RWPE2 (cell line): ENCODE measurements around the gene UBE2E2.

Experiments
- ATAC-seq: fragments of 200-7000 bp; cut with Tn5 transposase; 3 replicates; pipeline ENCODE4 v1.9.1; 2021; ENCODE audit warnings: low read depth
- DNase-seq: peaks from one replicate; pipeline ENCODE4 v3.0.0-alpha.2; 2020; ENCODE audit warnings: low spot score
- H3K27ac ChIP-seq: fragments of 450-650 bp; 2 replicates; pipeline ENCODE4 v1.5.1; 2017; ENCODE audit warnings: mild to moderate bottlenecking; ENCODE audit not compliant: poor library complexity, severe bottlenecking
- H3K27me3 ChIP-seq: fragments of 250-450 bp; sonication (Bioruptor Pico); 2 replicates; pipeline ENCODE4 v1.5.1; 2021; ENCODE audit warnings: mild to moderate bottlenecking, moderate library complexity; ENCODE audit not compliant: insufficient read depth, poor library complexity, severe bottlenecking
- H3K36me3 ChIP-seq: fragments of 250-450 bp; sonication (Bioruptor Pico); 2 replicates; pipeline ENCODE4 v1.5.1; 2020; ENCODE audit warnings: low read depth, mild to moderate bottlenecking, moderate library complexity
- H3K4me1 ChIP-seq: fragments of 250-450 bp; sonication (Bioruptor Pico); 2 replicates; pipeline ENCODE4 v1.5.1; 2021; ENCODE audit warnings: mild to moderate bottlenecking, moderate library complexity; ENCODE audit not compliant: insufficient read depth, poor library complexity, severe bottlenecking
- H3K4me3 ChIP-seq: fragments of 250-450 bp; sonication (Bioruptor Pico); 2 replicates; pipeline ENCODE4 v1.5.1; 2021; ENCODE audit warnings: mild to moderate bottlenecking, moderate library complexity; ENCODE audit not compliant: severe bottlenecking
- H3K9me3 ChIP-seq: fragments of 250-450 bp; sonication (Bioruptor Pico); 2 replicates; pipeline ENCODE4 v1.5.1; 2021; ENCODE audit warnings: mild to moderate bottlenecking, moderate library complexity; ENCODE audit not compliant: severe bottlenecking
- TF ChIP-seq, protein P1 (sequence below): fragments of 450-650 bp; IDR thresholded peaks from one replicate; pipeline ENCODE4 v1.5.1; 2017; ENCODE audit warnings: mild to moderate bottlenecking, moderate library complexity; ENCODE audit not compliant: poor library complexity, severe bottlenecking

Gene UBE2E2

DNA sequence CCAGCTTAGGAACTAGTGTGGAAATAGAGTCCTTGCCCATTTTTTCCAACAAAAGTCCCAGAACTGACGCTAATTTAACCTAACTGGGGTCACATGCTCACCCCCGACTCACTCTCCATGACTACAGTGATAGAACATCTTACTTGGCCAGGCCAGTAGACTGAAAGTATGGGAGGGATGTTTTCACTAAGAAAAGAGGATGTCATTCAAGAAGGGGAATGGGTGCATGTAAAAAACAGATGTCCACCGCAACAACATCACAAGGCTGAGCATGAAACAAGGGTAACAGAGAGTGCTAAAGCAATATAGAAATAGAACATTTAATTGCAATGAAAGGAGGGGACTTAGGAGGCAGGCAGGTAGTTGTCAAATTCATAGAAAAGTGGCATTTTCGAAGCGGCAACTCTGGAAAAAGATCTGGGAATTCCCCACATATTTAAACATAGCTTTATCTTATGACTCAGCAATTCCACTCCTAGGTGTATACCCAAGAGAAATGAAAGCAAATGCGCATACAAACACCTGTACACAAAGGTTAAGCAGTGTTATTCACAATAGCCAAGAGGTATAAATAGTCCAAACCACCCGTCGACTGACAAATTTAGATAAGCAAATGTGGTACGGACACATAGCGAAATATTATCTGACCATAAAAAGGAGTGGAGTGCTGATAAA is 41.1 kb upstream of the UBE2E2 start:
- Histone ChIP-seq H3K4me1 (peaks cover 6% of the 10 kb centered on the region), H3K9me3 (no peaks in the 10 kb centered on the region), H3K27me3 (no peaks in the 10 kb centered on the region), H3K27ac (no peak overlapping the region), H3K36me3 (no peaks in the 10 kb centered on the region), H3K4me3 (no peak overlapping the region)
- ATAC-seq (no peak), DNase-seq (no peak)
- TF ChIP-seq, protein P1, sequence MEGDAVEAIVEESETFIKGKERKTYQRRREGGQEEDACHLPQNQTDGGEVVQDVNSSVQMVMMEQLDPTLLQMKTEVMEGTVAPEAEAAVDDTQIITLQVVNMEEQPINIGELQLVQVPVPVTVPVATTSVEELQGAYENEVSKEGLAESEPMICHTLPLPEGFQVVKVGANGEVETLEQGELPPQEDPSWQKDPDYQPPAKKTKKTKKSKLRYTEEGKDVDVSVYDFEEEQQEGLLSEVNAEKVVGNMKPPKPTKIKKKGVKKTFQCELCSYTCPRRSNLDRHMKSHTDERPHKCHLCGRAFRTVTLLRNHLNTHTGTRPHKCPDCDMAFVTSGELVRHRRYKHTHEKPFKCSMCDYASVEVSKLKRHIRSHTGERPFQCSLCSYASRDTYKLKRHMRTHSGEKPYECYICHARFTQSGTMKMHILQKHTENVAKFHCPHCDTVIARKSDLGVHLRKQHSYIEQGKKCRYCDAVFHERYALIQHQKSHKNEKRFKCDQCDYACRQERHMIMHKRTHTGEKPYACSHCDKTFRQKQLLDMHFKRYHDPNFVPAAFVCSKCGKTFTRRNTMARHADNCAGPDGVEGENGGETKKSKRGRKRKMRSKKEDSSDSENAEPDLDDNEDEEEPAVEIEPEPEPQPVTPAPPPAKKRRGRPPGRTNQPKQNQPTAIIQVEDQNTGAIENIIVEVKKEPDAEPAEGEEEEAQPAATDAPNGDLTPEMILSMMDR = no peak

GRCh38 chr3:23162934-23163333 is 40.2 kb upstream of the UBE2E2 start:
- peaks cover 6% of the 10 kb centered on the region for H3K4me1 ChIP-seq
- no peaks in the 10 kb centered on the region for H3K27me3 ChIP-seq
- H3K9me3 ChIP-seq = no peaks in the 10 kb centered on the region
- TF ChIP-seq, protein P1 = no peak
- H3K27ac ChIP-seq = no peak overlapping the region
- H3K36me3 ChIP-seq = no peaks in the 10 kb centered on the region
- ATAC-seq (no peak), DNase-seq (no peak)
- H3K4me3 ChIP-seq = no peak overlapping the region

- Histone ChIP-seq H3K36me3 (no peaks in the 10 kb centered on the region), H3K4me3 (no peak overlapping the region), H3K9me3 (no peaks in the 10 kb centered on the region), H3K27ac (no peak overlapping the region), H3K4me1 (peaks cover 3% of the 10 kb centered on the region), H3K27me3 (no peaks in the 10 kb centered on the region)
- no peak for ATAC-seq
- DNase-seq = no peak
- TF ChIP-seq, protein P1 = no peak
Measured at GRCh38 chr3:23164746-23165145, 38.4 kb upstream of the UBE2E2 start.

DNA sequence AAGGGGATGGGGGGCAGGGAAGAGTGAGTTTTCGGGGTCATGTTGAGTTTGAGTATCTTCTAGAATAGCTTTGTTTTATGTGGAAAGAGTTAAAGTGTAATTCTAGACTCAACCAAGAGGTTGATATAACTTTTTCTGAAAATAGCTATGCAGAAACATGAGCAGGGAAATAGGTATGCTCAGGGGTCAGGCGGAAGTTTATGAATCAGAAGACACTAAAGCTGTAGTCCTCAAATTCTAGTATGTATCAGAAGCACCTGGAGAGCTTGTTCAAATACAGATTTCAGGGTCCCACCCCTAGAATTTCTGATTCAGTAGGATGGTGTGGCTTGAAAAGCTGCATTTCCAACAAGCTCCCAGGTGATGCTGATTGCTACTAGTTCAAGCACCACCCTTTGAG is 37.6 kb upstream of the UBE2E2 start:
- no peak overlapping the region for H3K27ac ChIP-seq
- peak; percentile 77 for ATAC-seq
- no peak overlapping the region for H3K4me3 ChIP-seq
- no peak for DNase-seq
- no peaks in the 10 kb centered on the region for H3K36me3 ChIP-seq
- TF ChIP-seq, protein P1 = no peak
- H3K4me1 ChIP-seq = peaks cover 3% of the 10 kb centered on the region
- no peaks in the 10 kb centered on the region for H3K27me3 ChIP-seq
- H3K9me3 ChIP-seq = no peaks in the 10 kb centered on the region

DNA sequence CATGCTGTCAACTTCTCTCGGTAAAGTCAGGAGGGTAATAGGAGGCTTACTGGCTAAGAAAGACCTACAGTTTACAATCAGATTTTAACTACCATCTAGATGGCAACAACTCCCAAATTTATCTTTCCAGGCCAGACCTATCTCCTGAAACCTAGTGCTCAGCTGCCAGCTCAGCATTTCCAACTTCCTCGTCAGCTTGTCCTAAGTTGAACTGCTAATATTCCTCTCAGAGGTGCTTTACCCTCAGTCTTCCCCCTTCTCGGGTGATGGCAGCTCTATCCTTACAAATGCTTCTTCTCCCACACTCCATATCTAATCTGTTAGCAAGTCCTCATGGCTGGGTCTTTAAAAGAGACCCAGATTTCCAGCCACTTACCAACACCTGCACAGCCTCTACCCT is 36.9 kb upstream of the UBE2E2 start:
- no peak for ATAC-seq
- Histone ChIP-seq H3K27ac (no peak overlapping the region), H3K4me1 (peaks cover 3% of the 10 kb centered on the region), H3K36me3 (no peaks in the 10 kb centered on the region), H3K4me3 (no peak overlapping the region), H3K9me3 (no peaks in the 10 kb centered on the region), H3K27me3 (no peaks in the 10 kb centered on the region)
- TF ChIP-seq, protein P1 = no peak
- DNase-seq = no peak
